HG03159 (cell line): ENCODE data around the gene EEF1B2.

Experiments used
- ATAC-seq: cut with Tn5 transposase; IDR thresholded peaks from one replicate; pipeline ENCODE4 v1.9.1; 2021; ENCODE audit warnings: mild to moderate bottlenecking, moderate library complexity; ENCODE audit not compliant: unreplicated experiment

Gene EEF1B2

GRCh38 chr2:206211657-206212255 is 52.1 kb downstream of the EEF1B2 start:
- no peak for ATAC-seq
